Measurements from ENCODE around the gene GBX1.

Gene GBX1

GRCh38 chr7:151142686-151143040, 24.8 kb downstream of the GBX1 start:
- Histone ChIP-seq H3K4me1 (ENCODE audit: control insufficient read depth, low read length) (no peaks in the 10 kb centered on the region), H3K4me3 (ENCODE audit: low read length) (no peak overlapping the region), H3K27me3 (ENCODE audit: control insufficient read depth, low read length) (peaks cover 9% of the 10 kb centered on the region), H3K36me3 (ENCODE audit: control insufficient read depth, low read length) (no peaks in the 10 kb centered on the region), H3K79me2 (ENCODE audit: control insufficient read depth, low read length) (no peaks in the 10 kb centered on the region), H3K4me2 (ENCODE audit: low read length) (no peak overlapping the region), H3K9me2 (replicated peaks; ENCODE audit: control insufficient read depth, low read length) (no peaks in the 10 kb centered on the region), H3K27ac (ENCODE audit: low read depth, low read length) (no peak overlapping the region), H3F3A (ENCODE audit: control insufficient read depth, insufficient read depth) (no peaks in the 10 kb centered on the region), H3K9me3 (ENCODE audit: control insufficient read depth, insufficient read depth, low read length) (no peaks in the 10 kb centered on the region), H4K20me1 (ENCODE audit: control insufficient read depth, insufficient read depth, low read depth, low read length) (no peaks in the 10 kb centered on the region)
- TF ChIP-seq EZH2phosphoT487 (IDR thresholded peaks at IDR 0.05; ENCODE audit: borderline replicate concordance, low read length) = no peak
- TF ChIP-seq, protein P1, sequence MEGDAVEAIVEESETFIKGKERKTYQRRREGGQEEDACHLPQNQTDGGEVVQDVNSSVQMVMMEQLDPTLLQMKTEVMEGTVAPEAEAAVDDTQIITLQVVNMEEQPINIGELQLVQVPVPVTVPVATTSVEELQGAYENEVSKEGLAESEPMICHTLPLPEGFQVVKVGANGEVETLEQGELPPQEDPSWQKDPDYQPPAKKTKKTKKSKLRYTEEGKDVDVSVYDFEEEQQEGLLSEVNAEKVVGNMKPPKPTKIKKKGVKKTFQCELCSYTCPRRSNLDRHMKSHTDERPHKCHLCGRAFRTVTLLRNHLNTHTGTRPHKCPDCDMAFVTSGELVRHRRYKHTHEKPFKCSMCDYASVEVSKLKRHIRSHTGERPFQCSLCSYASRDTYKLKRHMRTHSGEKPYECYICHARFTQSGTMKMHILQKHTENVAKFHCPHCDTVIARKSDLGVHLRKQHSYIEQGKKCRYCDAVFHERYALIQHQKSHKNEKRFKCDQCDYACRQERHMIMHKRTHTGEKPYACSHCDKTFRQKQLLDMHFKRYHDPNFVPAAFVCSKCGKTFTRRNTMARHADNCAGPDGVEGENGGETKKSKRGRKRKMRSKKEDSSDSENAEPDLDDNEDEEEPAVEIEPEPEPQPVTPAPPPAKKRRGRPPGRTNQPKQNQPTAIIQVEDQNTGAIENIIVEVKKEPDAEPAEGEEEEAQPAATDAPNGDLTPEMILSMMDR (IDR thresholded peaks at IDR 0.05; ENCODE audit: low read depth, low read length, poor library complexity, severe bottlenecking) = no peak

- Histone ChIP-seq H3K4me1 (ENCODE audit: control insufficient read depth, low read length) (no peaks in the 10 kb centered on the region), H3K4me2 (ENCODE audit: low read length) (no peak overlapping the region), H3K9me2 (replicated peaks; ENCODE audit: control insufficient read depth, low read length) (no peaks in the 10 kb centered on the region), H4K20me1 (ENCODE audit: control insufficient read depth, insufficient read depth, low read depth, low read length) (no peaks in the 10 kb centered on the region), H3K36me3 (ENCODE audit: control insufficient read depth, low read length) (no peaks in the 10 kb centered on the region), H3K27ac (ENCODE audit: low read depth, low read length) (no peak overlapping the region), H3K9me3 (ENCODE audit: control insufficient read depth, insufficient read depth, low read length) (no peaks in the 10 kb centered on the region), H3K4me3 (ENCODE audit: low read length) (no peak overlapping the region), H3K79me2 (ENCODE audit: control insufficient read depth, low read length) (no peaks in the 10 kb centered on the region), H3F3A (ENCODE audit: control insufficient read depth, insufficient read depth) (no peaks in the 10 kb centered on the region), H3K27me3 (ENCODE audit: control insufficient read depth, low read length) (peaks cover 3% of the 10 kb centered on the region; the same call in 1 of the 2 replicates)
- TF ChIP-seq, protein P1 (IDR thresholded peaks at IDR 0.05; ENCODE audit: low read depth, low read length, poor library complexity, severe bottlenecking) = no peak
- TF ChIP-seq EZH2phosphoT487 (IDR thresholded peaks at IDR 0.05; ENCODE audit: borderline replicate concordance, low read length) = no peak
Observed at GRCh38 chr7:151141855-151142685, 25.4 kb downstream of the GBX1 start.

DNA sequence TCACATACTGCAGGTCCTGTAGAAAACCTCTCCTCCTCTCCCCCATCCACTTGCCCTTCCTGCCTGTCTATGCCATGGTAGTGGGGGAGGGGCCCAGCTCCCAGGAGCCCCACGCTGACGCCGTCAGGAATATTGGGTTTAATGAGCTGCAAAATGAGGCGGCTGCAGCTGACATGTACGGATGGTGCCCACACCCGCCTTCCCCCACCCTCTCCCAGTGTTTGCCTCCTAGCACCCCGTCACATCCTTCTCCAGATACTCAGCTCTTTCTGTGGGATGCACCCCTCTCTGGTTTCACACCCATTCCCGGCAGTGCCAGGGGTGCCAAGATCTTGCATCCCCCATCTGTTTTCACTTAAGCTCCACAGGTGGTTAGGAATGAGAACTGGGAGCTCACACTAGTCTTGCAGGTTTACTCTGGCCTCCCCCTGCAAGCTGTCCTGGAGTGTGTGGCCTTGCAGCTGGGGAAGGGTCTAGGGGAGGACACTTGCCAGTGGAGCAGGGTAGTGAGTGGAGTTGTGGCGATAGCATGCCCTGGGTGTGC, 26.1 kb downstream of the GBX1 start:
- H3K27ac ChIP-seq (ENCODE audit: low read depth, low read length) = no peak overlapping the region
- TF ChIP-seq EZH2phosphoT487 (IDR thresholded peaks at IDR 0.05; ENCODE audit: borderline replicate concordance, low read length) = no peak
- TF ChIP-seq, protein P1 (IDR thresholded peaks at IDR 0.05; ENCODE audit: low read depth, low read length, poor library complexity, severe bottlenecking) = no peak
- no peaks in the 10 kb centered on the region for H3K9me2 ChIP-seq (replicated peaks; ENCODE audit: control insufficient read depth, low read length)
- H3K4me1 ChIP-seq (ENCODE audit: control insufficient read depth, low read length) = no peaks in the 10 kb centered on the region
- H3K4me2 ChIP-seq (ENCODE audit: low read length) = no peak overlapping the region
- no peaks in the 10 kb centered on the region for H3K9me3 ChIP-seq (ENCODE audit: control insufficient read depth, insufficient read depth, low read length)
- no peak overlapping the region for H3K4me3 ChIP-seq (ENCODE audit: low read length)
- H3F3A ChIP-seq (ENCODE audit: control insufficient read depth, insufficient read depth) = no peaks in the 10 kb centered on the region
- H3K27me3 ChIP-seq (ENCODE audit: control insufficient read depth, low read length) = no peaks in the 10 kb centered on the region
- H4K20me1 ChIP-seq (ENCODE audit: control insufficient read depth, insufficient read depth, low read depth, low read length) = no peaks in the 10 kb centered on the region
- no peaks in the 10 kb centered on the region for H3K79me2 ChIP-seq (ENCODE audit: control insufficient read depth, low read length)
- H3K36me3 ChIP-seq (ENCODE audit: control insufficient read depth, low read length) = no peaks in the 10 kb centered on the region

Data from DOHH2 (cell line).